Stimulated activated CD4-positive, alpha-beta T cell treated with anti-CD3 and anti-CD28 coated beads, Interleukin-4, amount 100 ng/mL, for 24 hours (primary cell): ENCODE data around the gene BANK1.

Source experiments
- DNase-seq: peaks from one replicate; pipeline ENCODE4 v3.0.0-alpha.2; 2020

The BANK1 gene

DNA sequence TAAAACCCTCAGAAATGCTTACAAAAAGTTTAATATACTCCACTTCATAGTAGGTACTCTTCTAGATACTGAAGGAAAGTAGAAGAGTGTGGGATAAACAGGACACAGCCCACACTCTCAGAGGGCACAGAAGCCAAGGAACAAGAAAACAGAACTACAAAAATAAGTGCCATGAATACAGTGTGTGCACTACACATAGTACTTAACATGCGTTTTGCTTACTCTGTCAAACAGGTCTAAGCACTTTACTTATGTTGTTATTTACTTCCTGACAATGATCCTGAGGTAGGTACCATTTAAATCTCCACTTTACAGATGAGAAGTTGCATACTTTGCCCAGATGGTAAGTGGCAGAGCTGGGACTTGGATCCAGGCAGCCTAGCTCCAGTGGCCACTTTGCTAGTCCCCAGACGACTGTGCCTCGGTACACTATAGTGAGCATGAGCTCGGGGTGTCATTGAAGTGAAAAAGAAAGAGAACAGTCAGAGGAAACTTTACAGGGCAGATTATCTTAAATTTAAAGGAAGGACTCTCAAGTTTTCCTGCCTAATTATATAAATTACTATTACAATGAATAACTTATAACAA, 120.3 kb downstream of the BANK1 start:
- no peak for DNase-seq

DNA sequence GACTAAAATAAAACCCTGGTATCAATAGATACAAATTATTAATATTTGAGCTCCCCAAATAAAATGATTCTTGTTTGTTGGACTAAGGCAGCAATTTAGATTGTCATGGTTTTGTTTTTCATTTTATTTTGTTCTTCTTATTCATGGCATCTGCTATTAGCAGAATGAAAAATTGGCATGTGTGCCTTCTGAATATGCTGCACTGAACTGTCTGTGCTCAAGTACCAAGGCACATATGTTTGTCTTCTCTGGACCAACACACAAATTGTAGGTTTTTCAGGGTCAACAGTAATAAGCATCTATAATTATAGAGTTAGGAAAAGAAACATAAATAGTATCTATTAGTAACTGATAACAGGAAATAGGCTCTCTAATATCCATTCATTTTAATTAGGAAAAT, 121.1 kb downstream of the BANK1 start:
- DNase-seq = no peak

DNA sequence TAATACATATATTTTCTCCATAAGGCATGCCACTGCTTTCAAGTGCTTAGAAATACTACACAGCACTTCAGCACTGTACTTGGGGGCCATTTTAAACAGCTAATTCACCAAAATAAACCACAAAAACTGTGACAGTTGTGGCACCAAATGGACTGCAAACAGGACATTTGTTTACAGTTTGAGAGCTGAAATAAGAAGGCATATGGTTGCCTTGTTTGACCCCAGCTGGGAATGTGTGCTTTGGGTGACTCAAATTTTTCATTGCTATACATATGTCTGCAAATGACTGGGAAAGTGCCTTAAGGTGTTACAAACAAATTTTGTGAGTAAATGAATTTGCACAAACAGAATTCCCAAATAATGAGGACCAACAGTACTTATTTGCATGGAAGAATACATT, 124.2 kb downstream of the BANK1 start:
- DNase-seq = no peak

DNA sequence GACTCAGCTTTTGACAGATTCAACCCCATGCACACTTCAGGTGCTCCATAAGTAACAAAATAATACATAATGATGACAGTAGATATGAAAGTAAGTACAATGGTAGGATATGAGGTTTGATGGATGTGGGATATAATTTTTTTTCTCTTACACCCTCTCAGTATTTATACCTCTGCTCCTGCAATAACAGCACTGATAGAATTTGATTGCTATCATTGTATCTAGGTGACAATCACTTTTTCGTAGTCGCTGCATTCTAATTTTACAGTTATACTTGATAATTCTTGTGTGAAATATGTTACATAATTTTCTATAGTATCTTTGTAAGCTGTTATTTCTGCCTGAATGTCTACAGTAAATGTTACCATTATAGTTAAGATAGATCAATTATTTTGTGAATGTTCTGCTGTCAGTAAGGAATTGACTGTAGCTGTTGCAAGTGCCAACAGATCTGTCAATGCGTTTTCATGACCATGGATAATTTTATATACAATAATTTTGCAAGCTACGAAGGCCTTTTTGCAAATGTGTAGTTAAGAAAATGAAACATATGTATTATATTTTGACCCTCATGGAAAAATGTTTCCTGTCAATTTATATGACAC, 128.9 kb downstream of the BANK1 start:
- DNase-seq = no peak

DNA sequence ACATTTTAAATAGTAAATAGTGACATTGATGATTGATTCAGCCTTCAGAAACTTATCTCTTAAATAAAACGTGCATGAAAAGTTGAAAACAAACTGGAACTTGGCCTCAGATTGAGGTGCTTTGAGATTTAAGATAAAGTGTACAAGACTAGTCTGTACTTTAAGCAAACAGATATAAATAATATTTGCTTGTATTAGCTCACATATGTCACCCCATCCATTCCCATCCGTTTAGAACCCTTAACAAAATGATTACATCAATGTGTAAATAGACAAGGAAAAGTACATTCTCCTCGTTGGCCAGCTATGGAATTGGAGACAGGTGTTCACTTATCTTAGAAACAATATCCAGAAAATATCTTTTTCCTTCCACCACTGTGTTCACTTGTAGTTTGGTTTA, 130.8 kb downstream of the BANK1 start:
- no peak for DNase-seq

DNA sequence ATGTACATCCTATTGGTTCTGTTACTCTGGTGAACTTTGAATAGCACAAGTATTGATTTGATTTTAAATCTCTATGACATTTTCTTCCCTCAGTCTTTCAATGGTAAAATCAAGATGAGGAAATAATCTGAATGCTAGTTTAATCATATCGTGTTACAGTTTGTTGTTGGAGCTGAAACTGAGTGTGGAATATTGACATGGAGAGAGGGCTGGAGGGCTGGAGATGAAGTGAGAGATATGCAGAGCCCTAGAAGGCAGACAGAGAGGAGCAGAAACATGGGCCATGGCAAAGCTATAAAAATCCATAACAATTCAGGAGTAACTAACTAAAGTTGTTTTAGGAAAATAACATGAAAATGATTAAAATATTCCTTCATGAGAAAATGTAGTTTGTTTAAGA, 141.1 kb downstream of the BANK1 start:
- DNase-seq = no peak

DNA sequence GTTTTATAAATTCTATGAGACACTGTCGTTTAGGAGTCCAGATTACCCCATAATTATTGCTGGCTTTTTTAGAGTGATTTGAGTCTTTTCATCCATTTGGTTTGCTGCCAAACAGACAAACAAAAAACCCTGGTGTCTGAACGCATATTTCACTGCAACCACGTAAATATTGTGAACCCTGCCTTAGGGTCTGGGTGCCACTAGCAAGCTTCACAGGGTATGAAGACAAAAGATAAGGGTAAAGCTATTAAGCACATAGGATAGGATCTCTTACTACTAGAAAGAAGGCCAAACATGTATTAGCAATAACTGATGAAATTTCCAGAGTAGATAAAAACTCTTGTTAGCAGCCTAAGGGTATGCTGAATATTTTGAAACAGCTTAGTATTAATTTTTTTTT, 143.3 kb downstream of the BANK1 start:
- no peak for DNase-seq

DNA sequence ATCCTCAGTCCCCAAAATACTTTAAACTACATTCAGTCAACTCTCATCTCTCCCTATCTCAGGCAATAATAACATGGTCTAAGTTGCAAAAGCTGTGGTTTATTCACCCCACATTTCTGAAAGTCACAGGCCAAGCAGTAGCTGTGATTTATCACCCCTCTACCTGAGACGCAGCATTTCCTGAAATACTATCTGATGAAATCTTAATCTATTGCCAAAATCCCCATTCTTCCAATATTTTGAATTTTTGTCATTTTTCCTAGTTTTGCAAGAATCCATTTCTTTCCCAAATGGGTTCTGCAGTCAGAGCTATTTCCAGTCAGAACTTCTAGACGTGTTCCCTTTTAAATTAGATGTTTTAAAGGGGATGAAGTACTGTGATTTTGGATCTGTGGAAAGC, 148.3 kb downstream of the BANK1 start:
- DNase-seq = no peak

DNA sequence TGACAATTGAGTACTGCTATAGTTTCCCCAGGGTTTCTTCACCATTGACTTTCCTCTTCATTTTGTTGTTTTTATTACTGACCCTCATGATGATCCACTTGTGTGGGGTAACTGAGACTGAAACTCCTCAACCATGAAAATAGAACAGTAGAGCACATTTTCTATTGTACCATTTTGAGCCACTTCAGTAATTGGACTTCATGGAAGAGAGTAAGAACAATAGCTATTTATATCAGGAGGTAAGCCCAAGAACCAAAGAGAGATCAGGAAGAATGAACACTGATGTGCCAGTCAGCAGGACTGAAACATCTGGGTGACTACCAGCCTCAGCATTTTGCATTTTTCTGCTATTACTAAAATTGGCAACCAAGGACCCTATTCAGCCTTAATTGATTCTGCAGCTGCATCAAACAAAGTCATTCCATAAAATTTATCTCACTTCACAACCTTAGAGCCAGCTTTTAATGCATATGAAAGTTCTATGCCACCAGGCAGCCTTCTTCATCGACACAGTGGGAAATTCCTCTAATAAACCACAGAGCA, 151.4 kb downstream of the BANK1 start:
- DNase-seq = no peak

DNA sequence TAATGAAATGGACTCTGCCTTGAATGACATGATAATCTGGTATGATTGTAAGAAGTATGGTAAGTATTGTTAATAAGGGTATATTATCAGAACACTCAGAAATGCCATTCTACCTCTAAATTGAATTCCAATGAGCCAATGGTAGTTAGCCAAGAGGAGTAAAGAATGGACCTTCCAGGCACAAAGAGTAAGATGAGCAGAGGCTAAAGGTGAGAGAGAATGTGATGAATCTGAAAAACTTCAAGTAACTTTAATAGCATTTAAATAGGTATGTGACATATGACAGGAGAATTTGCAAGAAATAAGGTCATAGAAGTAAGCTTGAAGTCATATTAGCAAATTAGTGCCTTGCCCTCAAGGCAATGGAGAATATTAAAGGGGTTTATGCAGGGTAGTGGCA, 152.4 kb downstream of the BANK1 start:
- no peak for DNase-seq

DNA sequence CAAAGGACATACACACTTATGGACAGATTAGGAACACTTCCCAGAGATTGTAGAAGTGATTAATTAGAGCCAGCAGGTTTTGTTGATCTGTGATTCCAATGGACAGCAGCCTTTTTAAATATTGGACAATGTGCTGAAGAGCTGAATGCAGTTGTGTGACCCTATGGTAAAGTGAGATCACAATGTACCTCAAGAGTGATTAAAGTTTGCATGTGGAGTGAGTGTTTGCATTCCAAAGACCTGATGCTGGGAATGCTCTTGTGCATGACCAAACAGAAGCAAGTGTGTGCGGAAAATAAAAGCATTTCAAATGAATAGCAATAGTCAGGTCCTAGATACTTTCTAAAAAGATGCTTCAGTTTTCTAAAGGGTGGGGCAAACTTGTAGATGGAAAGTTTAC, 154.1 kb downstream of the BANK1 start:
- no peak for DNase-seq

DNA sequence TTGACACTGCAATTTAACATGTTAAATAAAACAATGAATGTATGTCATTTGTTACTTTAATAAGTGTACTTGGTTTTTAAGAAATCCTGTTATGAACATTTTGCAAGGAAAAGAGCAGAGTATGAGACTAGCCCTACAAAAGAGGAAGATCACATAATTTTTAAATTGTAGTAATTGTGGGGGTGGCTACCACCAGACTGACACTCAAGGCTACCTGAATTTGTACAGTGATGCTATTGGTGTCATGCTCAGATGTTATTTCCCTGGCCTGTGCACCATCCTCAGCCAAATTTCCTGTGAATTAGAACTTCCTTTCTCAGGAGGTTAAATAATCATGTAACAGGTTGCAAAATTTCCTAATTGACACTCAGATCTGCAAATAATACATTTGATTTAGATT, 157.5 kb downstream of the BANK1 start:
- no peak for DNase-seq

DNA sequence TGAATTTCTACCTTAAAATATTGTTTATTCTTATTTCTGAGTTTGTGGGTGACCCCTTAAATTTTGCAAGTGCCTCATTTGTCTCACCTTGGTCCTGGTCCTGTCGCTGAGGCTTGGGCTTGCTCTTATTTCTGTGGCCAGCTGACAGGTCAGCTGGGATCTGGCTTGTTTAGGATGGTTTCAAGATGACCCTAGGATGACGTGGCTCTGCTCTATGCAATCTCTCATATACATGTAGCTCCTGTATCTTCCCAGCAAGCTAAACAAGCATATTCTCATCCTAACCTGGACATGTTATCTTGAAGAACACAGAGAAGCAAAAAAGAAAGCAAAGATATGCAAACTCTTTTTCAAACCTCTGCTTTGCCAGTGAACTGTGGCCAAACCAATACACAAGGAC, 158.4 kb downstream of the BANK1 start:
- DNase-seq = no peak

DNA sequence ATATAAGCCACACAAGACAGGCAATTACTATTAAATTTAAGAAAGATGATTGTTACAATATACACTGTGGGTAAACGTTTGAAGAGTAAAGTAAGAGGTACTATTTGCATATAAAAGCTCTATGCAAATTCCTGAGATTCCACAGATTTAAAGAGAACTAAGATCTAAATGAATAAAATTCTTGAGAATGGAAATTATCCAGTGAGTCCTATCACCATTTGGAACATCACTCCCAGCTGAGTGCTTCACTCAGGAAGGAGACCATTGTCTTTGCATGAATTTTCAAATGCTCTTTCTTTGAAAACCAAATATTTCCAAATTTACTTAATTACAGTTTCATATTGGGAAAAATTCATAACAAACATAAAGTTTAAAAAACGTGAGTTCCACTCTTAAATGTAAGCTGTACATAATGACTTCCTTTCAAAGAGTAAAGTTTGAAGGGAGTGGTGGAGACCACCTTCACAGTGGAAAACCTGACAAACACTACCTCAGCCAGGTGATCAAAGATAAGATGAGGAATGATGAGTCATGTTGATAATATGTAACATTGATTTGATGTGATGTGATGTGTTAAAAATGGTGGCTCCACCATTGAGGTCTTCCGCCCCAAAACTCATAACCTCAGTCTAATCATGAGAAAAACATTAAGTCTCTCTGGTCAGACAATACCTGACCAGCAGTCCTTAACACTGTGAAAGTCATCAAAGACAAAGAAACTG, 159.9 kb downstream of the BANK1 start:
- DNase-seq = no peak

DNA sequence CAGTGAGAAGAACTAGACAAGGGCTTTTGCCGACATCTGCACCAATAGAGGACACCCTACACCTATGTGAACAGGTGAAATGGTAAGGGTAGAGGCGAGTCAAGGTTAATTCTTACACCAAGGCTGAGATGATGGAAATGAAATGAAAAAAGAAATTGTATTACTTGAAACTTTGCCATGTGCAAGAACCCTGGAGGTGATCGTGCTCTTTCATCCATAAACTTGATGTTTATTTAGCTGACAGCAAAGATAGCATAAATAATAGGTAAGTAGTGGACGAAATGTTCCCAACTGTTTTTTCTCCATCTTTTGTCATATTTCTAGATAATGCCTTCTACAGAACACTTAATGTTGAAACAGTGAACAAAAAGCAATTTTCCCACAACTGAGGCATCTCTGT, 162.5 kb downstream of the BANK1 start:
- no peak for DNase-seq

DNA sequence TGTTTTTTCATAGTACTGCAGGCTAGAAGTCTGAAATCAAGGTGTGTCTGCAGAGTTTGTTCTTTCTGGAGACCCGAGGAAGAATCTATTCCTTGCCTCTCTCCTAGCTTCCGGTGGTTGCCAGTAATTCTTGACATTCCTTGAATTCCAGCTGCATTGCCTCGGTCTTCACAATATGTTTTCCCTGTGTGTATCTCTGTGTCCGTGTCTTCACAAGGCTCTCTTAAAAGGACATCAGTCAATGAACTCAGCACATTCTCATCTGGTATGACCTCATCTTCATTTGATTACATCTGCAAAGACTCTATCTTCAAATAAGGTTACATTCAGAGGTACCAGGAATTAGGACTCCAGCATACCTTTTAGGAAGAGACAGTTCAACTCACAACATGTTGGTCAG, 163.4 kb downstream of the BANK1 start:
- DNase-seq = no peak

DNA sequence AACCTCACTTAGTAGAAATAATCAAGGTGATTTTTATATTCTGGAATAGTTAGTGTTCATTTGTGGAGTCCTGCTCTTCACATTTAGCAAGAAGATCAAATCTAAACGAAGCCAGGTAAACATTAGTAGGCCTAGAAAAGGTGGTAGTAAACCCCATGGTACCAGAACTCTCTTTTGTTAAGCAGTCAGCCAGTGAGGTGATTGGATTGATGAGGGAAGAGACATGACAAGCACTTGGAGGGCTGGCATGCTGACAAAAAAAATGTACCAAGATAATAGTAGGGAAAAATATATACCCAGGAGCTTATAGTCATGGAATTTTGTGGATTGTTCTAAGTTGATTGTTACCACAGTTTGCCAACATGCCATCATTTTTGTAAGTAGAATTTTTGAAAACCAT, 163.8 kb downstream of the BANK1 start:
- DNase-seq = no peak

DNA sequence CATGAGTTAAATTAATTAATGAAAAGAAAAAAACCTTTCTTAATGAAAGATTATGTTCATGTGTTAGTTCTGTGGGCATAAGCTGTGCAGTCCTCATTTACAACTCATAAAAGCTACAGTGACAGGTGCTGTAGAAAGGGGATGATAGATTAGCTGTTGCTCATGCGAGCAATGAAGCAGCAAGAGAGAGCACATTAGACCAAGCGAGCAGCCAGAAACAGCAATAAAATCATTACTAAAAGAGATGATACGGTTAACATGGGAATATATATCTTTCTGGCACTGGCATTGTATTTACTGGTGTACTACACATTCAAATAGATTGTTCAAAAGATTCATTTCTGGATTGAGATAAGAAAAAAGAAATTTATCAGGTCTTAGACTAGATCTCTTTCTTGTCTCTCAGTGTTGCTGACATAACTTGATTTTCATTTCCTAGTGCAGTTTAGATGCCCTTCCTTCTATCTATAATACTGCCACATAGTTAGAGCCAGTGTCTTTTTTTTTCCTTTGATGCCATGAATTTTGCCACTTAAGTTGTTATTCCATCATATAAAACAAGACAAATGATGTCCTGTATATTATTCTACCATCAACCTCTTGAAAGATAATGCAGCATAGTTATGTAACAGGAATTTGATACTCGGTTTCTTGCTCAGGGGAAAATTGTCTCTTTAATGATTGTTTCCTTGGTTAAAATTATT, 164.6 kb downstream of the BANK1 start:
- DNase-seq = no peak

DNA sequence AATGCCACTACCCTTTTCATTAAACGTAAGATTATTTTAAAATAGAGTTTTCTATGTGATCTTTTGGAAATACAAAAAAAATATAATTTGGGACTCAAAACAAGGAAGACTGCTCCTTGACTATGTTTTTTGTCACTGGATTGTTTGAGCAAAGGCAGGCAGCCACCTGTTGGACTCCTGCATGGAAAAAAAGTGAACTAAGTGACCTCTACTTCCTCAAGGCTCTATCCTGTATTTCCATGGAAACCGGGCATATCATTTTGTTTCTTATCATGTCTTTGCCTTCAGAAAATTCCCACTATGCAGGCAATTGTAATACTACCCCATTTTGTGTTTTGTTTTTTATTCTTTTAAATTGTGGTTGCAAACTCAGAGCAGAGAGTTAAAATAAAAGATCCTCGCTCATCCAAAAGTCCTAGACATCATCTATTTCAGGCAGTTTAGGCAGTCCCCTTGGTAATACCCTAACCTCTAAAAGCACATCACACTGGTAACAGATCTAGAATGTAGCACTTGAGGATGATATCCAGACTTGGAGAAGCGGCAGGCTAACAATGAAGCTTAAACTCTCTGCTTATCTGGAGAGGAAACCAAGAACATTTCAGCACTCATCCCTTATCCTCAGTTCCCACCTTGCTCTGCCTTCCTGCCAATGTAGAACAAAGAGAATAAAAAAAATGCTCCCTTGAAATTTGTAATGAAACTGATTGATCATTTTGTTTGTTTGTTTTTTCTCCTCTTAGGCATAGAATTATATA, 165.7 kb downstream of the BANK1 start:
- no peak for DNase-seq

DNA sequence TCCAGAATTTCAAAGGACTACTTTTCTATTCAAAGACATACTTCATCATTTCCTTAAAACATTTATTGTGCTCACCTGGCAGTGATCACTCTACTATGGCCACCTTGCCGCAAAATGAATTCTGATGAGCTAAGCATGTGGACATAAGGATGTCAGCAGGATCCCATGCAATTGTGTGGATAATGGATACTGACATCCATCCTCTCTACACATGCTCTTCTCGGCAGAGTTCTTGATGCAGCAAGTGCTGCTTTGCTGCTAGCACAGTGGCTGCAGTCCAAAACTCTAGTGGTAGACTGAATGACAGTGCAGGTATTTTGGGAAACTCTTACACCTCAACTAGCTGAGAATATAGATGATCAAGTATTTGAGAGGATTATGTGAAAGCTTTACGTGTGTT, 168.0 kb downstream of the BANK1 start:
- no peak for DNase-seq

DNA sequence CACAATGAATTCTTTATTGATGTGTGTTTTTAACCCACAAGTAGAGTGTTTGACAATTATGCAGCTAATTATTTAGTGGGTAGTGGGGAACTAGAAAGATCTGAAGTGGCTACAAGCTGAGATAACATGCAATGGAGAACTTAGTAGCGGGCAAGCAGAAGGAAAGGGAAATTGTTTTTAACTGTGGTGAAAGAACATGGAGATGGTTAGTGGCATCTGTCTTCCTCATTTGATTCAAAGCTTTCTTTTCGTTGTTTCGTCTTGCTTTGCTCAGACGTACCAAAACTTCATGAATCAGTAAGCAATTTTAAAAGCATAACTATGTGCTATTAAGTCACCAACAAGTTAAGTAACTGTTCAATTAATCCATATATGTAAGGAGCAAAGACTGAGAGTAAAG, 169.9 kb downstream of the BANK1 start:
- no peak for DNase-seq

DNA sequence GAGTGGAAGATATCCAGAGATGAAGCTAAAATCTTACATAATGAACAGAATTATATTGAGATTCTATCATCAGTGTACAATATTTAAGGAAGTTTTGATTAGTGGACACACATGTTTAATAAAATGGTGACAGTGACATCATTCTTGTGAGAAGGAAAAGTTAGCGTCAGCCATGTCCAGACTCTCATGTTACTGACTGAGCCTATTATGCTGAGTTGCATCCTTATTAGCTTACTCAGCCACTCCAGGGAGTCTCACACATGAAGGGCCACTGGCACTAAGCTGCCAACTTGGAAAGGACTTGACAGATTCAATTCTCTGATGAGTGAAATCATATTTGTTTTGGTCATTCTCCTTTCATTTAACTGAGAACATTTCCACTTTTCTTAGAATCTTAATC, 170.6 kb downstream of the BANK1 start:
- no peak for DNase-seq

DNA sequence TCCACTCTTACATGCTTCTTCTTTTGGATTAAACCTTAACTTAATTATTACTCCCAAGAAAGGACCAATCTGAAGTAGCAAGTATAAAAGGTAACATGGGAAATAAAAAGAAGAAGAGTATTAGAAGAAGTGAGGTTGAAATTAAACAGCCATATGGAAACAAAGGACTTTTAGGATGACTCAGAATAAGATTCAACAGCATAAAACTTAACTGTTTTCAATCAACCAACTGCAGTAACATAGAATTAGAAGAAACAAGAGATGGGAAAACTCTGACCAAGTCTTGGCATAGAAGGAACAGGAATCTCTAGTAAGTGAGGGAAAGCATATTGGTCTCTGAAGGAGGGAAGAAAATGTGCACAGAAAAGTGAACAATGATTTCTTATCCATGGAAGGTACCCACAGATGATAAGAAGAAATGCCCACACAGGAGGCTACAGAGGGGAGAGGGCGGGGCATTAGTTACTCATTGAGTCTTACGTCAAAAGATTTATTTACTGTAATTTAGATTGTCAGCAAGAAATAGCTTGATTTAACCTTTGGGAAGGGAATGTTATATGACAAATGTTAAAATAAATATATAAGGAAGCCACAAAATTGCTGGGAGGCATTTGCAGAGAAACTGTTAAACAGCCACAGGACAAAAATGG, 177.3 kb downstream of the BANK1 start:
- DNase-seq = no peak
